Mucosa of descending colon (tissue), 3 donors: ENCODE results near the gene CXorf49. TPM values are rescaled to one million over a fixed set of nuclear protein-coding genes. Genes with fewer than 3 reads are reported as not detected.

ENCODE experiments used
- ATAC-seq: fragments of 200-7000 bp; cut with Tn5 transposase; one replicate; pipeline ENCODE4 v1.9.1; 2020; ENCODE audit warnings: mild to moderate bottlenecking, moderate library complexity
- DNase-seq, 3 donors: peaks; one replicate each; pipeline ENCODE4 v3.0.0-alpha.2; 2020
- H3K36me3 ChIP-seq: fragments of 200-600 bp; one replicate; pipeline ENCODE4 v1.8.0; 2021; ENCODE audit warnings: low read depth, mild to moderate bottlenecking
- H3K4me1 ChIP-seq: fragments of 200-600 bp; one replicate; pipeline ENCODE4 v1.8.0; 2021; ENCODE audit warnings: low read depth, mild to moderate bottlenecking
- H3K4me3 ChIP-seq: fragments of 200-600 bp; one replicate; pipeline ENCODE4 v1.8.0; 2021; ENCODE audit warnings: mild to moderate bottlenecking
- H3K9me3 ChIP-seq: fragments of 200-600 bp; one replicate; pipeline ENCODE4 v1.8.0; 2021; ENCODE audit warnings: mild to moderate bottlenecking
- intact Hi-C, 2 donors: fragments of 100-400 bp; cut with DNase I in 1 of 2; cut with micrococcal nuclease in 1 of 2; formaldehyde crosslinking; loops; one replicate each; pipeline versions ENCODE4 v1.11.0 to v1.11.1; 2022; cut with DNase I, micrococcal nuclease
- total RNA-seq, 3 donors: library from RNA; stranded (reverse); fragmentation: NEBNext Ultra II Directional in 2 of 3; extraction: Animal tissue kit (Norgen Biotek cat#: 25700) in 2 of 3; gene quantifications; one replicate each; pipeline versions ENCODE4 v1.2.1 to v1.2.4, GENCODE V29; 2021 to 2023
- TF ChIP-seq, protein P1 (sequence below): fragments of 200-600 bp; IDR thresholded peaks from one replicate; pipeline ENCODE4 v1.8.0; 2022; ENCODE audit warnings: antibody characterized with exemption, mild to moderate bottlenecking
- donor health status: DM: no; HTN: no; CAD: no; lungs with moderate emphysema.
- donor health status: DM: no; HTN: no; CAD: no.
- donor health status: DM: no; HTN: yes; CAD: no.

The CXorf49 gene
- total RNA-seq, 3 donors from 2014 or later: not detected

- intact Hi-C loops: no loop called here
- H3K36me3 ChIP-seq: no peaks in the 10 kb centered on the region
- no peak for ATAC-seq
- H3K4me1 ChIP-seq: no peaks in the 10 kb centered on the region
- H3K9me3 ChIP-seq: no peaks in the 10 kb centered on the region
- TF ChIP-seq, protein P1, sequence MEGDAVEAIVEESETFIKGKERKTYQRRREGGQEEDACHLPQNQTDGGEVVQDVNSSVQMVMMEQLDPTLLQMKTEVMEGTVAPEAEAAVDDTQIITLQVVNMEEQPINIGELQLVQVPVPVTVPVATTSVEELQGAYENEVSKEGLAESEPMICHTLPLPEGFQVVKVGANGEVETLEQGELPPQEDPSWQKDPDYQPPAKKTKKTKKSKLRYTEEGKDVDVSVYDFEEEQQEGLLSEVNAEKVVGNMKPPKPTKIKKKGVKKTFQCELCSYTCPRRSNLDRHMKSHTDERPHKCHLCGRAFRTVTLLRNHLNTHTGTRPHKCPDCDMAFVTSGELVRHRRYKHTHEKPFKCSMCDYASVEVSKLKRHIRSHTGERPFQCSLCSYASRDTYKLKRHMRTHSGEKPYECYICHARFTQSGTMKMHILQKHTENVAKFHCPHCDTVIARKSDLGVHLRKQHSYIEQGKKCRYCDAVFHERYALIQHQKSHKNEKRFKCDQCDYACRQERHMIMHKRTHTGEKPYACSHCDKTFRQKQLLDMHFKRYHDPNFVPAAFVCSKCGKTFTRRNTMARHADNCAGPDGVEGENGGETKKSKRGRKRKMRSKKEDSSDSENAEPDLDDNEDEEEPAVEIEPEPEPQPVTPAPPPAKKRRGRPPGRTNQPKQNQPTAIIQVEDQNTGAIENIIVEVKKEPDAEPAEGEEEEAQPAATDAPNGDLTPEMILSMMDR: no peak
- H3K4me3 ChIP-seq: no peak overlapping the region
- DNase-seq: peak in 1 of 3 donors; percentile 39
Measured at GRCh38 chrX:71666240-71667223, 51.6 kb downstream of the CXorf49 start.

DNA sequence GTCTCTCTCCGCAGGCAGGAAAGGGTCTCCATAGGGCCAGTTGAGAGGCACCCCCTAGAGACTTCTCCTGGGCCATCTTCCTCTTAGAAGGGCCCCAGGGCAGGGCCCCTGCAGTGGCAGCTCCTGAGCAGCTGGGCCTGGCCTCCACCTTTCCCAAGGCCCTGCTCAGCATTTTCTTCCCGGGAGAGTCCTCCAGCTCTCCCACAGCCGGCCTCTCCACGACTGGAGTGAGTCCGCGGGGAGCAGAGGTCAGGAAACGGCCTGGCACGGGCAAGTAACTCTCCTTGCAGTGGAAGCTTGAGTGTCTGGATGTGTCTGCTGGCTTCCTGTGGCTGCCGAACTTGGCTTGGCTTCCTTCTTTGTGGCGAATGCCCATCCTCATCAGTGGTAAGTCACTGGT, 52.3 kb downstream of the CXorf49 start:
- H3K36me3 ChIP-seq: no peaks in the 10 kb centered on the region
- ATAC-seq (no peak), DNase-seq (peak in 1 of 3 donors; percentile 15)
- no peaks in the 10 kb centered on the region for H3K4me1 ChIP-seq
- TF ChIP-seq, protein P1: no peak
- intact Hi-C loops: no loop called here
- no peaks in the 10 kb centered on the region for H3K9me3 ChIP-seq
- no peak overlapping the region for H3K4me3 ChIP-seq

DNA sequence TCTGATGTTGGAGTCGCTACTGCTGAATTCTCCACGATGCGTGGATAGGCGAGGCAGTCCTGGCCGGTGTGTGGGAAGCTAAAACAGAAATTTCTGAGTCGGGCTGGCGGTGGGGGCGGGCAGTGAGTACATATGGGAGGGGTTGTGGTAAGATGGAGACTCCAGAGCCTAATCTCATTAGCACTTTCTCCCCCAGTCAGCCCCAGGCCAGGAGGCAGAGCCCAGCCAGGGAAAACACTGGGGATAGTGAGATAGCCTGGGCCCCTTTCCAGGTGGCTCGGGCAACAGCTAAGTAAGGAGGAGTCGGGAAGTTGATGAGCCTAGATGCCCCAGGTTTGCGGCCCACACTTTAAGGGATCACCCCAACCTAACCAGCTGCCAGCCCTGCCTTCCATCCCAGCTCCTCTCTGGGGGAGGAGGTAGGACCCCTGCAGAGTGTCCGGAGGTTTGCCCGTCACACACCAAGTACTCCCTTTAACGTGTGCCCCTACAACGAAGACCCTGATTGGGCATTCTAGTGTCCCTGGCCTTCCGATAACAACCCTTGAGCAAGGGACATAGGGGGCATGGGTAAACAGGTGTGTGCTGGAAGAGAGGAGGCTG, 53.1 kb downstream of the CXorf49 start:
- Histone ChIP-seq H3K9me3 (no peaks in the 10 kb centered on the region), H3K4me1 (no peaks in the 10 kb centered on the region), H3K4me3 (no peak overlapping the region), H3K36me3 (no peaks in the 10 kb centered on the region)
- TF ChIP-seq, protein P1: no peak
- ATAC-seq (no peak), DNase-seq (peak in 1 of 3 donors; percentile 19)
- intact Hi-C loops: no loop called here

Other genes starting within 250 kb of the CXorf49 start
- gene OGT, start 185.2 kb downstream of the CXorf49 start, total RNA-seq: 100 to 1,000 TPM in 2 of 3 donors, 10 to 100 TPM in 1; 89.4 to 133 (median 120) TPM
- 1 to 10 TPM; 1.2 to 2.0 (median 1.5) TPM for gene GCNA, start 139.8 kb downstream of the CXorf49 start, total RNA-seq
- 1 to 10 TPM; 1.9 to 6.1 (median 2.1) TPM for gene CXCR3, start 99.8 kb downstream of the CXorf49 start, total RNA-seq
- not detected for gene CXorf49B, start 45.1 kb upstream of the CXorf49 start, total RNA-seq
- 10 to 100 TPM in 1 of 3 donors, 1 to 10 TPM in 2; 1.2 to 11.8 (median 4.8) TPM for gene NHSL2, start 192.6 kb upstream of the CXorf49 start, total RNA-seq